ENCODE measurements around the gene CBFA2T2. TPM values are rescaled to one million over a fixed set of nuclear protein-coding genes. Genes with fewer than 3 reads are reported as not detected.
"Not testable (repeated sequence)": the region's sequence is repeated elsewhere in the genome, so short reads cannot be mapped to it uniquely, and the experiment has no call there.

Gene CBFA2T2
- total RNA-seq, 2 donors from 2014 or later: 8.3 to 10.7 TPM

- DNase-seq (no peak), ATAC-seq (no peak)
- intact Hi-C loops (cut with DNase I): no loop called here
Measured at GRCh38 chr20:33531885-33532284, 42.0 kb downstream of the CBFA2T2 start.

GRCh38 chr20:33532753-33533459 is 43.0 kb downstream of the CBFA2T2 start:
- intact Hi-C loops (cut with DNase I): no loop called here
- peak in 1 of 2 donors; percentile 64 for ATAC-seq
- no peak for DNase-seq

GRCh38 chr20:33535717-33536116 is 45.8 kb downstream of the CBFA2T2 start:
- DNase-seq; ATAC-seq; intact Hi-C loops (cut with DNase I): not testable (repeated sequence)

GRCh38 chr20:33537608-33538007 is 47.7 kb downstream of the CBFA2T2 start:
- no peak for ATAC-seq
- intact Hi-C loops (cut with DNase I): no loop called here
- no peak for DNase-seq

GRCh38 chr20:33539129-33539528 is 49.2 kb downstream of the CBFA2T2 start:
- intact Hi-C loops (cut with DNase I): no loop called here
- ATAC-seq (no peak), DNase-seq (no peak)

GRCh38 chr20:33540427-33540826 is 50.5 kb downstream of the CBFA2T2 start:
- DNase-seq (no peak), ATAC-seq (no peak)
- intact Hi-C loops (cut with DNase I): no loop called here

- intact Hi-C loops (cut with DNase I): no loop called here
- no peak for ATAC-seq
- no peak for DNase-seq
Measured at GRCh38 chr20:33541074-33541473, 51.2 kb downstream of the CBFA2T2 start.

- intact Hi-C loops (cut with DNase I): no loop called here
- DNase-seq (no peak), ATAC-seq (no peak)
Measured at GRCh38 chr20:33541797-33542196, 51.9 kb downstream of the CBFA2T2 start.

GRCh38 chr20:33545763-33546162 is 55.9 kb downstream of the CBFA2T2 start:
- intact Hi-C loops (cut with DNase I): no loop called here
- ATAC-seq: no peak

GRCh38 chr20:33549229-33549999 is 59.5 kb downstream of the CBFA2T2 start:
- ATAC-seq (no peak), DNase-seq (no peak)
- intact Hi-C loops (cut with DNase I): no loop called here

More at GRCh38 chr20:33545763-33546162, 55.9 kb downstream of the CBFA2T2 start:
- no peak for DNase-seq

- no peak for DNase-seq
- peak in 1 of 2 donors; percentile 50 for ATAC-seq
- intact Hi-C loops (cut with DNase I): no loop called here
Measured at GRCh38 chr20:33551778-33552177, 61.9 kb downstream of the CBFA2T2 start.

GRCh38 chr20:33552519-33552918 is 62.6 kb downstream of the CBFA2T2 start:
- DNase-seq (no peak), ATAC-seq (no peak)
- intact Hi-C loops (cut with DNase I): no loop called here

- intact Hi-C loops (cut with DNase I): no loop called here
- ATAC-seq: no peak
- DNase-seq: no peak
Measured at GRCh38 chr20:33553516-33553915, 63.6 kb downstream of the CBFA2T2 start.

GRCh38 chr20:33554914-33555420 is 65.1 kb downstream of the CBFA2T2 start:
- DNase-seq (no peak), ATAC-seq (peak; percentile 88 to 90)
- intact Hi-C loops (cut with DNase I): no loop called here

- no peak for DNase-seq
- ATAC-seq: no peak
- intact Hi-C loops (cut with DNase I): no loop called here
Measured at GRCh38 chr20:33555755-33556154, 65.9 kb downstream of the CBFA2T2 start.

- DNase-seq (no peak), ATAC-seq (no peak)
- intact Hi-C loops (cut with DNase I): no loop called here
Measured at GRCh38 chr20:33556246-33556645, 66.3 kb downstream of the CBFA2T2 start.

GRCh38 chr20:33558348-33559144 is 68.7 kb downstream of the CBFA2T2 start:
- DNase-seq (no peak), ATAC-seq (no peak)
- intact Hi-C loops (cut with DNase I): no loop called here

- intact Hi-C loops (cut with DNase I): no loop called here
- ATAC-seq (no peak), DNase-seq (no peak)
Measured at GRCh38 chr20:33559212-33559611, 69.3 kb downstream of the CBFA2T2 start.

- ATAC-seq (no peak), DNase-seq (no peak)
- intact Hi-C loops (cut with DNase I): no loop called here
Measured at GRCh38 chr20:33560026-33560425, 70.1 kb downstream of the CBFA2T2 start.

GRCh38 chr20:33561053-33561452 is 71.2 kb downstream of the CBFA2T2 start:
- DNase-seq; intact Hi-C loops (cut with DNase I); ATAC-seq: not testable (repeated sequence)

All from left cardiac atrium (tissue), 4 donors.